IMR-90 (cell line): ENCODE measurements around the gene ZDHHC14.

Experiments
- CTCF ChIP-seq: conservative IDR thresholded peaks from 2 replicates; pipeline ENCODE4 v1.5.1; 2012; ENCODE audit warnings: mild to moderate bottlenecking, low read depth, low read length, improper control_type of control experiment
- FOS ChIP-seq: fragments of 150-350 bp; IDR thresholded peaks from 2 replicates; pipeline ENCODE4 v1.6.1; 2016; ENCODE audit warnings: low read depth, low read length
- POLR2A ChIP-seq: IDR thresholded peaks from 2 replicates; pipeline ENCODE4 v1.6.1; 2012; ENCODE audit warnings: mild to moderate bottlenecking, low read depth, low read length
- RAD21 ChIP-seq: IDR thresholded peaks from 2 replicates; pipeline ENCODE4 v1.6.1; 2012; ENCODE audit warnings: low read length, improper control_type of control experiment
- RCOR1 ChIP-seq: IDR thresholded peaks from 2 replicates; pipeline ENCODE4 v1.6.1; 2012; ENCODE audit warnings: mild to moderate bottlenecking, low read length, improper control_type of control experiment; ENCODE audit not compliant: insufficient replicate concordance
- RFX5 ChIP-seq: IDR thresholded peaks from 2 replicates; pipeline ENCODE4 v1.8.0; 2012; ENCODE audit warnings: low read depth, mild to moderate bottlenecking, low read length, moderate library complexity
- SMC3 ChIP-seq: fragments of 150-350 bp; IDR thresholded peaks from 2 replicates; pipeline ENCODE4 v1.6.1; 2016; ENCODE audit warnings: low read depth, mild to moderate bottlenecking, antibody characterized with exemption, low read length, moderate library complexity

GRCh38 chr6:157453131-157453530 lies 72.1 kb downstream of the ZDHHC14 start:
- TF ChIP-seq POLR2A (no peak), CTCF (no peak), SMC3 (no peak), RAD21 (no peak), FOS (no peak), RCOR1 (no peak), RFX5 (no peak)
